GM19099 (cell line): Measurements from ENCODE around the gene GGACT.

ENCODE experiments used
- POLR2A ChIP-seq: IDR thresholded peaks from 3 replicates; pipeline ENCODE4 v1.6.1; 2011; ENCODE audit warnings: low read depth; ENCODE audit not compliant: insufficient read length; ENCODE audit errors: extremely low read depth

Gene GGACT

DNA sequence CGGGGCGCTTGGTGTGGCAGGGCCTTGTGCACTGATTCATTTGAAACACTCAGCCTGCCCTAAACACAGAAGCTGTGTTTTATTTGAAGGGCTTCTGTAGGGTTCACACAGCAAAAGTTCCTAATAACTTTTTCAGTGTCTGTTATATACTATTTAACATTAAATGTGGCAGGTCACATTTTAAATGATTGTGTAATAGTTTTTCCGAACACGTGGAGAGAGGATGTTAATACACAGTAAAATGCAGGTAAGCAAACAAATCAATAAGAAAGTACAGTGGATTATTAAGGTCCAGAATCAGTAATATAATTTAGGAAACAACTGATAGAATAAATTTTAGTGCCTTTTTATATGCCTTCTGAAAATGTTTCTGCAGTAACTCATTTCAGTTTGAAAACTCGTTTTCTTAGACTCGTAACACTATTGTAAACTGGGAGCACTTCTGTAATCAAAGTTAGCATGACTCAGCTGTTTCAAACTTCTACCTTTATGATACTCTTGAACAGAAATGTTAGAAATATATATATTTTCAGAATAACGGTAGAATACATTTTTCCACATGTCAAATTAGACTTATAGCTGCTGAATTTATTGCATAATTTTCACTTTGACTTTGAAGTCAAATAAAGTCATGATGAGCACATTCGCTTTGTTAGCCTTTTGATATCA lies 70.1 kb downstream of the GGACT start:
- TF ChIP-seq POLR2A = no peak

DNA sequence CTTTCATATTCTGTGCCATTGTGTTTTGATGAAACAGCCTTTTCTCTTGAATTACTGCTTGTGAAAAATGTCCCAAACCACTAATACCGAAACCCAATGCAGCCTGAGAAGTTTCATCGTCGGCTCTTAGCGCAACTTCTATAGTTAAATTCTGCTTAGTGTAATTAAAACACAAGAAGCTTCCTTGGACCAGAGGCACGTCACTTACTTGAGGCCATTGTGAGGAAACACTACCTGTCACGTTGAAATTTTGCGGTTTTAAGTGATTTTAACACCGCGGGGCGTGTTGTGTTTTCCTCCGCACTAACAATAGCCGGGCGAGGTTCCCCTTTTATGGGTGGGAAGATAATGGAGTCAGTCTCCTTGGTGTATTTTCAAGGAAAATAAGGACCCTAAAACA lies 70.9 kb downstream of the GGACT start:
- TF ChIP-seq POLR2A = no peak

GRCh38 chr13:100517135-100517534 lies 71.5 kb downstream of the GGACT start:
- TF ChIP-seq POLR2A = no peak

- TF ChIP-seq POLR2A = no peak
These were observed 73.2 kb downstream of the GGACT start for GRCh38 chr13:100515410-100515800.

- TF ChIP-seq POLR2A = no peak
These were observed 73.7 kb downstream of the GGACT start for GRCh38 chr13:100514788-100515409.

DNA sequence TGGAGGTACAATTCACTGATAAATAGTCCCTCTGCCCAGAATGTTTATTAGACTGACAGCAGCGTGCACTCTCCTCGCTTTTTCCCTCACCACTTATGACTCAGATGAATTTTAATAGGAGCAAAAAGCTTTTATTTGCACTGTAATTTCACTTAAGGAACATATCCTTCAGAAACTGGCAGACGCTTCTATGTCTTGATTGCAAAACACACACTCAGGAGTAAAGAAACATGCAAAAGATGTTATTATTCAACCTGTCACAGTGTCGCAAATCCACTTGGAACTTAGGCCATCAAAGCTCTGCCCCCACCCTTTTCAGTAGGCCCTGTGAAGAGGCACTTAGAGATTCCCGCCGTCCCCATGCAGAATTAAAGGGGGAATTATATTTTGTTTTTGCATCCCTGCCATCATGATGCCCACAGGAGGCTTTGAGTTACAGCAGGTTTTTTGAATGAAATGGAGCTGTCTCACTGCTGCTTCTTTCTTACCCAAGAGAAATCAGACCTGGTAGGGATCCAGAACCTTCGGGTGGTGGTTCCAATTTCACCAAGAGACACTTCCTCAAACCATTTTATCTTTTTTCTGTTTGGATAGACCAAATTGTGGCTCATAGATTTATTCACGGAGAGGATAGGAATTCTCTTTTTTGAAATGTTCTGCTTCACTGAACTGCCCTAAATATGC lies 74.5 kb downstream of the GGACT start:
- no peak for TF ChIP-seq POLR2A

DNA sequence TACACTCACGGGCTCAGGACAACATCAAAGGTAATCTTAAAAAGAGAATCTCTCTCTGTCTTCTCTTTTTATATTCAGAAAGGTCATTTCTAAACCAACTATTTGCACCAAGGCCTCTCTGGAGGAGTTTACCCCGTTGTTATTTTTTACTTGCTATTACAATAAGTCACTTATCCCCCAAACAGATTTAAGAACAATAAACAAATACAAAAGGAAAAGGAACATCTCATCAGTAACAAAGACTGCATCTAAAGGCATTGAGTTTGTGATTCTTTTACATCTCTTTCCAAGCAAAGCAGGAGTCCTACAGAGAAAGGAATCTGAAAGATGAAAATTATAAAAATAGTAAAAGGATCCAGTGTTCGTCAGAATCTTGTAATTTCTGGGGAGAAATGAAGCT lies 75.4 kb downstream of the GGACT start:
- TF ChIP-seq POLR2A = no peak

- no peak for TF ChIP-seq POLR2A
These were observed 76.2 kb downstream of the GGACT start for GRCh38 chr13:100512422-100512821.

DNA sequence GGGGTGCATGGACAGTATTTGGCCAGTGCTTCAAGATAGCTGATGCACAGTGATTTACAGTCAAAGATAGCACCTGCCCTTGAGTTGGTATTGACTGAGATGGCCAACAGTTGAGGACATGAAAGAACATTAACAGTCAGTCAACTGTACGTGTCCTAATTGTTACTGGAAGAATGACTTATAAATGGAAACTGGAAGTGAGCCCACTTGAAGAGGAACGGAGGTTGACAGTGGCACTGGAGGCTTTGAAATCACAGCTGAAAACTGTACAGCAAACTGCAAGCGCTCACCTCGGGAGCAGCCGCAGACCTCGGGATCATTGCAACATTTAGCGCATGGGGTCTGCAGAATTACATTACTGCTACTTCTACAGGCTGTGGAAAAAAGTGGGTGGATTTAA lies 77.1 kb downstream of the GGACT start:
- no peak for TF ChIP-seq POLR2A

- TF ChIP-seq POLR2A = no peak
These were observed 78.2 kb downstream of the GGACT start for GRCh38 chr13:100510208-100510957.

- TF ChIP-seq POLR2A = no peak
These were observed 79.6 kb downstream of the GGACT start for GRCh38 chr13:100508996-100509395.

GRCh38 chr13:100508455-100508854 lies 80.1 kb downstream of the GGACT start:
- TF ChIP-seq POLR2A = no peak

DNA sequence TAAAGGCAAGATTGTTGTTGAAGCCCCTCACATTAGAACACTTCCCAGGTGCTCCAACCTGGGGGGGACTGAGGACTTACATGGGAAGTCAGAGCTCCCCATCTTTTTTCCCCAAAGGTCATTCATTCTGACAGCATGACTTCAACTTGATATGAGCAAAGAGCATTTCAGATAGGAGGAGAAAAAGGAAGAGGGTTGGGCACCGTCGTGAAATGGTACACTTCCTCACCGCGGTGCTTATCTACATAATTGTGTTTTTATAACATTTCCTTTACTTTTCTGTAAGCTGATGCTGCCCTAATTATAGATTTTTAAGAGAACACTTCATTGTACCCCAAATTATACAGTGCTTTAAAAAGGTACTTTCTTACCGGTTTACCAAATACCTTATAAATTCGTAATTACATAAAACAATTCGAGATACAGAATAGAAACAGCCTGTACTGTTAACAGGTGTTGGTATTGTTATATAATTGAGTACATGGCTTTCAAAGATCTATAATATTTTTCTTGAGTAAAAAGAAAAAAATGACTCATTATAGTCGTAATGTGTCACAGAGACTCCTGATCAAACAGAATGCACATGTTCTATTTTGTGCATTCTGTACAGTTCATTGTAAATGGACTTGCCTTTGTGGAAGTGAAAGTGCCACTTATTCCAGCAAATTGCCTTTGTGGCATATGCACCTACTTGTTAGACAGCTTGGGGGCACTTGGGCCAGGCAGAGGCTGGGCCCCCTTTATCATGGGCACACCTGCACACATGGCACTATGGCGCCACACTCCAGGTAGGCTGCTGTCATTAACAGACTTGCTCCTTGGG lies 81.8 kb downstream of the GGACT start:
- TF ChIP-seq POLR2A = no peak

GRCh38 chr13:100506154-100506553 lies 82.4 kb downstream of the GGACT start:
- TF ChIP-seq POLR2A = no peak

DNA sequence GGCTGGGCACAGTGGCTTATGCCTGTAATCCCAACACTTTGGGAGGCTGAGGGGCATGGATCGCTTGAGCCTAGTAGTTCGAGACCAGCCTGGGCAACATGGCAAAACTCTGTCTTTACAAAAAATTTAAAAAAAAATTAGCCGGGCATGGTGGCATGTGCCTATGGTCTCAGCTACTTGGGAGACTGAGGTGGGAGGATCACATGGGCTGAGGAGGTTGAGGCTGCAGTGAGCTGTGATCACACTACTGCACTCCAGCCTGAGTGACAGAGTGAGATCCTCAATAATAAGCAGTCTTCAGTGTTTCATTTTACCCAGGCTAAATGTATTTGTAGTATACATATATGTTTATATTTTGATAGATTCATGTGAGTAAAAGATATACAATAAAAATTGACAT lies 85.0 kb downstream of the GGACT start:
- TF ChIP-seq POLR2A = no peak
